Neural progenitor cell (in vitro differentiated cells): ENCODE measurements around the gene GUCY2C.

Experiments used
- EZH2 ChIP-seq: fragments of 200-600 bp; sonication (generic); IDR thresholded peaks from 2 replicates; pipeline ENCODE4 v1.6.1; 2017; ENCODE audit warnings: antibody characterized with exemption, mild to moderate bottlenecking, moderate library complexity
- EZH2phosphoT487 ChIP-seq: fragments of 200-600 bp; sonication (generic); IDR thresholded peaks from 2 replicates; pipeline ENCODE4 v1.6.1; 2017; ENCODE audit warnings: antibody characterized with exemption
- TF ChIP-seq, protein P1 (sequence below): fragments of 200-600 bp; sonication (generic); IDR thresholded peaks from 2 replicates; pipeline ENCODE4 v1.5.1; 2017; ENCODE audit warnings: antibody characterized with exemption, mild to moderate bottlenecking

DNA sequence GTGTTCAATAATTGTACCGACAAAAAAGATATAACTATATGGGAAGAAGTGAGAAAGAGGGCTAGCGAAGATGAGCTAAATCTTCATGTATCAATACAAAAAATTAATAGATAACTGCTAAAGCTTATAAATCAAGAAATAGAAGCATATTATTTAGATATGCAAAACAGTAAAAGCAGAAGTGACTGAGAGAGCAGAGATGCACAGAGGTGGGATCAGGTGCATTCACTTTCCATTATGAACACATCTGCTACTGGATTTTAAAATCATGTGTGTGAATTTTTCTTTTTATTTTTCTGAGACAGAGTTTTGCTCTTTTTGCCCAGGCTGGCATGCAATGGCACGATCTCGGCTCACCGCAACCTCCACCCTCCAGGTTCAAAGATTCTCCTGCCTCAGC lies 33.4 kb downstream of the GUCY2C start:
- TF ChIP-seq, protein P1, sequence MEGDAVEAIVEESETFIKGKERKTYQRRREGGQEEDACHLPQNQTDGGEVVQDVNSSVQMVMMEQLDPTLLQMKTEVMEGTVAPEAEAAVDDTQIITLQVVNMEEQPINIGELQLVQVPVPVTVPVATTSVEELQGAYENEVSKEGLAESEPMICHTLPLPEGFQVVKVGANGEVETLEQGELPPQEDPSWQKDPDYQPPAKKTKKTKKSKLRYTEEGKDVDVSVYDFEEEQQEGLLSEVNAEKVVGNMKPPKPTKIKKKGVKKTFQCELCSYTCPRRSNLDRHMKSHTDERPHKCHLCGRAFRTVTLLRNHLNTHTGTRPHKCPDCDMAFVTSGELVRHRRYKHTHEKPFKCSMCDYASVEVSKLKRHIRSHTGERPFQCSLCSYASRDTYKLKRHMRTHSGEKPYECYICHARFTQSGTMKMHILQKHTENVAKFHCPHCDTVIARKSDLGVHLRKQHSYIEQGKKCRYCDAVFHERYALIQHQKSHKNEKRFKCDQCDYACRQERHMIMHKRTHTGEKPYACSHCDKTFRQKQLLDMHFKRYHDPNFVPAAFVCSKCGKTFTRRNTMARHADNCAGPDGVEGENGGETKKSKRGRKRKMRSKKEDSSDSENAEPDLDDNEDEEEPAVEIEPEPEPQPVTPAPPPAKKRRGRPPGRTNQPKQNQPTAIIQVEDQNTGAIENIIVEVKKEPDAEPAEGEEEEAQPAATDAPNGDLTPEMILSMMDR = no peak
- TF ChIP-seq EZH2 (no peak), EZH2phosphoT487 (no peak)
